ENCODE measurements around the gene EPHA3. TPM values are rescaled to one million over a fixed set of nuclear protein-coding genes. Genes with fewer than 3 reads are reported as not detected.

Gene EPHA3
- total RNA-seq, 4 donors from 2014 or later, result 2.3 to 4.6 (median 2.4) TPM; not detected in 1

GRCh38 chr3:89159605-89160004 lies 52.2 kb downstream of the EPHA3 start:
- in situ Hi-C loops (cut with MboI; ENCODE audit: low pct_ligation_motif_present in 1 of 4, low pct_unique_long_range_greater_than_20kb in 1 of 4, low sequenced_read_pairs in 3 of 4) (no loop called here), intact Hi-C loops (cut with DNase I; ENCODE audit: low total_unique reads) (no loop called here)
- no peak for DNase-seq
- WGBS, 2 donors (ENCODE audit: low coverage in 1 of 2), result 76 to 90% methylated on average over 2 of the region's 2 CpGs
- H3K36me3 ChIP-seq, result no peaks in the 10 kb centered on the region
- H3K9me3 ChIP-seq, result no peaks in the 10 kb centered on the region
- H3K4me3 ChIP-seq, result no peak overlapping the region
- no peak for TF ChIP-seq CTCF (IDR thresholded peaks at IDR 0.05)
- no peak for TF ChIP-seq POLR2A (IDR thresholded peaks at IDR 0.05)
- no peak for TF ChIP-seq POLR2AphosphoS5 (IDR thresholded peaks at IDR 0.05)
- TF ChIP-seq EP300 (IDR thresholded peaks at IDR 0.05; ENCODE audit: low read depth), result no peak
- H3K27me3 ChIP-seq, result no peaks in the 10 kb centered on the region
- no peaks in the 10 kb centered on the region for H3K4me1 ChIP-seq
- H3K27ac ChIP-seq, result no peak overlapping the region

- intact Hi-C loops (cut with DNase I; ENCODE audit: low total_unique reads), result no loop called here
These were observed 57.4 kb downstream of the EPHA3 start for GRCh38 chr3:89164774-89165173.

GRCh38 chr3:89165636-89166263 lies 58.3 kb downstream of the EPHA3 start:
- 76 to 78% methylated on average over 9 of the region's 9 CpGs for WGBS, 2 donors (ENCODE audit: low coverage in 1 of 2)
- TF ChIP-seq POLR2AphosphoS5 (IDR thresholded peaks at IDR 0.05), result no peak
- no peak for TF ChIP-seq EP300 (IDR thresholded peaks at IDR 0.05; ENCODE audit: low read depth)
- no peak for TF ChIP-seq POLR2A (IDR thresholded peaks at IDR 0.05)
- no peak for TF ChIP-seq CTCF (IDR thresholded peaks at IDR 0.05)
- Histone ChIP-seq H3K36me3 (no peaks in the 10 kb centered on the region), H3K27ac (no peak overlapping the region), H3K9me3 (no peaks in the 10 kb centered on the region), H3K27me3 (no peaks in the 10 kb centered on the region), H3K4me3 (no peak overlapping the region), H3K4me1 (no peaks in the 10 kb centered on the region)
- intact Hi-C loops (cut with DNase I; ENCODE audit: low total_unique reads), result no loop called here
- DNase-seq, result no peak
- in situ Hi-C loops (cut with MboI; ENCODE audit: low pct_ligation_motif_present in 1 of 4, low pct_unique_long_range_greater_than_20kb in 1 of 4, low sequenced_read_pairs in 3 of 4), result no loop called here

More at GRCh38 chr3:89164774-89165173, 57.4 kb downstream of the EPHA3 start:
- TF ChIP-seq POLR2AphosphoS5 (IDR thresholded peaks at IDR 0.05) (no peak), POLR2A (IDR thresholded peaks at IDR 0.05) (no peak), CTCF (IDR thresholded peaks at IDR 0.05) (no peak), EP300 (IDR thresholded peaks at IDR 0.05; ENCODE audit: low read depth) (no peak)
- Histone ChIP-seq H3K27ac (no peak overlapping the region), H3K27me3 (no peaks in the 10 kb centered on the region), H3K4me3 (no peak overlapping the region), H3K4me1 (no peaks in the 10 kb centered on the region), H3K36me3 (no peaks in the 10 kb centered on the region), H3K9me3 (no peaks in the 10 kb centered on the region)
- DNase-seq, result no peak
- in situ Hi-C loops (cut with MboI; ENCODE audit: low pct_ligation_motif_present in 1 of 4, low pct_unique_long_range_greater_than_20kb in 1 of 4, low sequenced_read_pairs in 3 of 4), result no loop called here

- H3K36me3 ChIP-seq, result no peaks in the 10 kb centered on the region
- in situ Hi-C loops (cut with MboI; ENCODE audit: low pct_ligation_motif_present in 1 of 4, low pct_unique_long_range_greater_than_20kb in 1 of 4, low sequenced_read_pairs in 3 of 4) (no loop called here), intact Hi-C loops (cut with DNase I; ENCODE audit: low total_unique reads) (no loop called here)
- no peak overlapping the region for H3K4me3 ChIP-seq
- no peaks in the 10 kb centered on the region for H3K9me3 ChIP-seq
- H3K27ac ChIP-seq, result no peak overlapping the region
- TF ChIP-seq CTCF (IDR thresholded peaks at IDR 0.05) (no peak), POLR2A (IDR thresholded peaks at IDR 0.05) (no peak), POLR2AphosphoS5 (IDR thresholded peaks at IDR 0.05) (no peak), EP300 (IDR thresholded peaks at IDR 0.05; ENCODE audit: low read depth) (no peak)
- H3K27me3 ChIP-seq, result no peaks in the 10 kb centered on the region
- DNase-seq, result no peak
- 82 to 89% methylated on average over 8 to 9 of the region's 9 CpGs for WGBS, 2 donors (ENCODE audit: low coverage in 1 of 2)
- H3K4me1 ChIP-seq, result no peaks in the 10 kb centered on the region
These were observed 64.5 kb downstream of the EPHA3 start for GRCh38 chr3:89171687-89172545.
